ENCODE results near the gene HLA-DPA1.

HLA-DPA1 gene

GRCh38 chr6:33095681-33096080, 22.2 kb upstream of the HLA-DPA1 start:
- no peak for TF ChIP-seq CTCF (IDR thresholded peaks at IDR 0.05; ENCODE audit: unreplicated experiment in 3 of 3)
- Mint-ChIP-seq H3K27me3 (ENCODE audit: low read depth) (peaks cover 15% of the 10 kb centered on the region), H3K36me3 (ENCODE audit: low read depth) (no peaks in the 10 kb centered on the region), H3K27ac (no peak overlapping the region), H3K9me3 (peaks cover 36% of the 10 kb centered on the region), H3K4me3 (no peak overlapping the region), H3K4me1 (no peaks in the 10 kb centered on the region)

- TF ChIP-seq CTCF (IDR thresholded peaks at IDR 0.05; ENCODE audit: unreplicated experiment in 3 of 3) = no peak
- no peaks in the 10 kb centered on the region for H3K36me3 Mint-ChIP-seq (ENCODE audit: low read depth)
Measured at GRCh38 chr6:33093855-33094254, 20.4 kb upstream of the HLA-DPA1 start.

GRCh38 chr6:33092385-33092784, 18.9 kb upstream of the HLA-DPA1 start:
- H3K4me1 Mint-ChIP-seq = no peaks in the 10 kb centered on the region
- H3K36me3 Mint-ChIP-seq (ENCODE audit: low read depth) = no peaks in the 10 kb centered on the region
- no peak overlapping the region for H3K4me3 Mint-ChIP-seq
- TF ChIP-seq CTCF (IDR thresholded peaks at IDR 0.05; ENCODE audit: unreplicated experiment in 3 of 3) = no peak
- no peak overlapping the region for H3K27ac Mint-ChIP-seq
- H3K9me3 Mint-ChIP-seq = peaks cover 5% of the 10 kb centered on the region
- peaks cover 12% of the 10 kb centered on the region for H3K27me3 Mint-ChIP-seq (ENCODE audit: low read depth)

More at GRCh38 chr6:33093855-33094254, 20.4 kb upstream of the HLA-DPA1 start:
- no peak overlapping the region for H3K4me3 Mint-ChIP-seq
- H3K4me1 Mint-ChIP-seq = no peaks in the 10 kb centered on the region
- peaks cover 12% of the 10 kb centered on the region for H3K27me3 Mint-ChIP-seq (ENCODE audit: low read depth)
- H3K9me3 Mint-ChIP-seq = peaks cover 19% of the 10 kb centered on the region
- no peak overlapping the region for H3K27ac Mint-ChIP-seq

GRCh38 chr6:33091957-33092356, 18.5 kb upstream of the HLA-DPA1 start:
- Mint-ChIP-seq H3K27me3 (ENCODE audit: low read depth) (peaks cover 12% of the 10 kb centered on the region), H3K4me3 (no peak overlapping the region), H3K36me3 (ENCODE audit: low read depth) (no peaks in the 10 kb centered on the region), H3K9me3 (peaks cover 4% of the 10 kb centered on the region), H3K4me1 (no peaks in the 10 kb centered on the region), H3K27ac (no peak overlapping the region)
- TF ChIP-seq CTCF (IDR thresholded peaks at IDR 0.05; ENCODE audit: unreplicated experiment in 3 of 3) = no peak

- TF ChIP-seq CTCF (IDR thresholded peaks at IDR 0.05; ENCODE audit: unreplicated experiment in 3 of 3) = no peak
- Mint-ChIP-seq H3K36me3 (ENCODE audit: low read depth) (peaks cover 4% of the 10 kb centered on the region), H3K27ac (no peak overlapping the region), H3K4me1 (no peaks in the 10 kb centered on the region), H3K4me3 (no peak overlapping the region), H3K27me3 (ENCODE audit: low read depth) (no peaks in the 10 kb centered on the region), H3K9me3 (no peaks in the 10 kb centered on the region)
Measured at GRCh38 chr6:33088931-33089620, 15.6 kb upstream of the HLA-DPA1 start.

GRCh38 chr6:33088258-33088930, 14.9 kb upstream of the HLA-DPA1 start:
- peaks cover 4% of the 10 kb centered on the region for H3K36me3 Mint-ChIP-seq (ENCODE audit: low read depth)
- H3K4me1 Mint-ChIP-seq = no peaks in the 10 kb centered on the region
- no peak for TF ChIP-seq CTCF (IDR thresholded peaks at IDR 0.05; ENCODE audit: unreplicated experiment in 3 of 3)
- H3K27ac Mint-ChIP-seq = no peak overlapping the region
- H3K4me3 Mint-ChIP-seq = no peak overlapping the region
- no peaks in the 10 kb centered on the region for H3K9me3 Mint-ChIP-seq
- no peaks in the 10 kb centered on the region for H3K27me3 Mint-ChIP-seq (ENCODE audit: low read depth)

Data from nephron (organoid).